Uterus (tissue), 4 donors: ENCODE results near the gene NOTUM. TPM values are rescaled to one million over a fixed set of nuclear protein-coding genes. Genes with fewer than 3 reads are reported as not detected.

Experiments
- DNase-seq, 2 donors: peaks; one replicate each; pipeline ENCODE4 v3.0.0-alpha.2; 2019 to 2020
- H3K27ac ChIP-seq, 2 donors: fragments of 200-600 bp; sonication (generic); 1 replicate in 1 of 2; 2 replicates in 1 of 2; pipeline ENCODE4 v1.5.1; 2016 to 2018
- H3K27me3 ChIP-seq, 2 donors: fragments of 200-600 bp; sonication (generic); one replicate each; pipeline ENCODE4 v1.5.1; 2018 to 2019; ENCODE audit warnings: control low read depth in 1 of 2
- H3K36me3 ChIP-seq, 2 donors: fragments of 200-600 bp; sonication (generic); one replicate each; pipeline ENCODE4 v1.5.1; 2019; ENCODE audit warnings: control low read depth in 1 of 2
- H3K4me1 ChIP-seq, 2 donors: fragments of 200-600 bp; sonication (generic); one replicate each; pipeline ENCODE4 v1.5.1; 2018 to 2019; ENCODE audit warnings: control low read depth in 1 of 2
- H3K4me3 ChIP-seq, 2 donors: fragments of 200-600 bp; sonication (generic); 1 replicate in 1 of 2; 2 replicates in 1 of 2; pipeline ENCODE4 v1.5.1; 2018 to 2019; ENCODE audit warnings: mild to moderate bottlenecking in 1 of 2
- H3K9me3 ChIP-seq, 2 donors: fragments of 200-600 bp; sonication (generic); one replicate each; pipeline ENCODE4 v1.5.1; 2019; ENCODE audit warnings: control low read depth in 1 of 2
- POLR2A ChIP-seq, 2 donors: fragments of 450-650 bp; IDR thresholded peaks; one replicate each; pipeline ENCODE4 v1.6.1; 2016; ENCODE audit warnings: antibody characterized with exemption in 2 of 2, mild to moderate bottlenecking in 1 of 2, moderate library complexity in 1 of 2
- intact Hi-C: fragments of 100-400 bp; cut with DNase I; formaldehyde crosslinking; loops from one replicate; pipeline ENCODE4 v1.15.1; 2023; ENCODE audit warnings: low total_unique reads
- total RNA-seq, 4 donors: library from RNA; depleted of rRNA in 3 of 4; stranded (reverse); fragments of >200 nt in 3 of 4; gene quantifications; one replicate each; pipeline versions ENCODE4 v1.1.0 to v1.2.4, GENCODE V29; 2014 to 2023
- TF ChIP-seq, protein P1 (sequence below), 4 experiments: fragments of 200-600 bp in 2 of 4; fragments of 450-650 bp in 2 of 4; sonication (generic) in 2 of 4; IDR thresholded peaks; one replicate each; pipeline ENCODE4 v1.5.1; 2016 to 2019; ENCODE audit warnings: antibody characterized with exemption in 4 of 4, mild to moderate bottlenecking in 2 of 4, moderate library complexity in 1 of 4
- donor health status: DM: yes; HTN: yes; CAD: no.

NOTUM gene
- total RNA-seq, 4 donors from 2014 or later = 5.0 TPM; not detected in 3

DNA sequence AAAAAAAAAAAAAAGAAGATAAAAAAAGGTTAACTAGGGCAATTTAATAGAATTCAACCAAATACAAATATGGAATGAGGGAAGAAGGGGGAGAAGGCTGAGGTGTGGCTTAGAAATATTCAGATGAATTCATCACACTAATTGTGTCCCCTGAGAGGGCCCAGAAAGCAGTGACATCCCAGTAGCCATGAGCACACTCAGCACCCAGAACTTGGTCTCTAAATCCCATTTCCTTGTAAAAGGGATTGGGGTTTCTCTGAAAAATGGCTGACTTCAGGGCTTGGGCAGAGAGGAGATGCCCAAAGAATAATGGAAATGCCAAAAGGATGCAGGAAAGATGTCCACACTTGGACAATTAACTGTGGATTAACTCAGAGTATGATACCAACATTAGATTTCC, 12.4 kb upstream of the NOTUM start:
- peaks cover 0 to 2% of the 10 kb centered on the region in 2 donors for H3K4me1 ChIP-seq
- H3K36me3 ChIP-seq = no peaks in the 10 kb centered on the region
- H3K27ac ChIP-seq = no peak overlapping the region
- H3K4me3 ChIP-seq = no peak overlapping the region
- no peaks in the 10 kb centered on the region for H3K27me3 ChIP-seq
- H3K9me3 ChIP-seq = no peaks in the 10 kb centered on the region
- intact Hi-C loops = no loop called here
- DNase-seq = no peak
- no peak for TF ChIP-seq POLR2A (IDR thresholded peaks at IDR 0.05)
- TF ChIP-seq, protein P1, sequence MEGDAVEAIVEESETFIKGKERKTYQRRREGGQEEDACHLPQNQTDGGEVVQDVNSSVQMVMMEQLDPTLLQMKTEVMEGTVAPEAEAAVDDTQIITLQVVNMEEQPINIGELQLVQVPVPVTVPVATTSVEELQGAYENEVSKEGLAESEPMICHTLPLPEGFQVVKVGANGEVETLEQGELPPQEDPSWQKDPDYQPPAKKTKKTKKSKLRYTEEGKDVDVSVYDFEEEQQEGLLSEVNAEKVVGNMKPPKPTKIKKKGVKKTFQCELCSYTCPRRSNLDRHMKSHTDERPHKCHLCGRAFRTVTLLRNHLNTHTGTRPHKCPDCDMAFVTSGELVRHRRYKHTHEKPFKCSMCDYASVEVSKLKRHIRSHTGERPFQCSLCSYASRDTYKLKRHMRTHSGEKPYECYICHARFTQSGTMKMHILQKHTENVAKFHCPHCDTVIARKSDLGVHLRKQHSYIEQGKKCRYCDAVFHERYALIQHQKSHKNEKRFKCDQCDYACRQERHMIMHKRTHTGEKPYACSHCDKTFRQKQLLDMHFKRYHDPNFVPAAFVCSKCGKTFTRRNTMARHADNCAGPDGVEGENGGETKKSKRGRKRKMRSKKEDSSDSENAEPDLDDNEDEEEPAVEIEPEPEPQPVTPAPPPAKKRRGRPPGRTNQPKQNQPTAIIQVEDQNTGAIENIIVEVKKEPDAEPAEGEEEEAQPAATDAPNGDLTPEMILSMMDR (IDR thresholded peaks at IDR 0.05) = no peak

DNA sequence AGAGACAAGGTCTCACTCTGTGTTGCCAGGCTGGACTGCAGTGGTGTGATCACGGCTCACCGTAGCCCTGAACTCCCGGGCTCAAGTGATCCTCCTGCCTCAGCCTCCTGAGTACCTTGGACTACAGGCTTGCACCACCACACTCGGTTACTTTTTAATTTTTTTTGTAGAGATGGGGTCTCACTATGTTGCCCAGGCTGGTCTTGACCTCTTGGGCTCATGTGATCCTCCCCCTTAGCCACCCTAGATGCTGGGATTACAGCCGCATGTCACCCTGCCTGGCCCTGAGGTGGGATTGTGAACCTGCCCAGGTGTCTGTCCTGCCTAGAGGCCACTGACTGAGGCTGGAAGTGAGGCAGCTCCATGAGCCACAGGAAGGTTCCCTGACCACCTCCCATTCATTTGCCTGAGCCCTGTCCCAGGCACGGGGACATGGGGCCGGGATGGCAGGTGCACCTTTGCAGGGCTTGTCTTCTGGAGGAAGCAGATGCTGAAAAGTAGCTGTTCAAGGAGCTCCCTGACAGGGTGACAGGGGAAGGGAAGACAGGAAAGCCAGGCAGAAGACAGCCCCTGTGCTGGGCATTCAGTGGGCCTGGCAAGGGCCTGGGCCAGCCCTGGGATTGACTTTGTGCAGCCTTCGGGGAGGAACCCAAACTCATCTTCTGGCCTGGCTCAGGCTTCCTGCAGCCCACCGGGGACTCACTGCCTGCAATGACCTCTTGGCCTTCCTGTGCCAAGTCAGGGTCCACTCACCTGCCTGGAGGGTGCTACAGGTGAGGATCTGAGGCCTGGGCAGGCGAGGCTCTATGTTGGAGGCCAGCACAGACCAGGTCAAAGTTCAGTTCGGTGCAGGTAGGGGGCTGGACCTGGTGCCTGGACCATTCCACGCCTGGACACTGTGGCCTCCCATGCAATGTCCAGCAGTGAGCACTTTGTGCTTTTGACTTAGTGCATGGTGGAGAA, 8.1 kb upstream of the NOTUM start:
- Histone ChIP-seq H3K27ac (no peak overlapping the region), H3K4me1 (no peaks in the 10 kb centered on the region), H3K27me3 (no peaks in the 10 kb centered on the region), H3K9me3 (no peaks in the 10 kb centered on the region), H3K36me3 (no peaks in the 10 kb centered on the region), H3K4me3 (no peak overlapping the region)
- TF ChIP-seq, protein P1 (IDR thresholded peaks at IDR 0.05) = no peak
- no peak for TF ChIP-seq POLR2A (IDR thresholded peaks at IDR 0.05)
- DNase-seq = no peak
- intact Hi-C loops = no loop called here

DNA sequence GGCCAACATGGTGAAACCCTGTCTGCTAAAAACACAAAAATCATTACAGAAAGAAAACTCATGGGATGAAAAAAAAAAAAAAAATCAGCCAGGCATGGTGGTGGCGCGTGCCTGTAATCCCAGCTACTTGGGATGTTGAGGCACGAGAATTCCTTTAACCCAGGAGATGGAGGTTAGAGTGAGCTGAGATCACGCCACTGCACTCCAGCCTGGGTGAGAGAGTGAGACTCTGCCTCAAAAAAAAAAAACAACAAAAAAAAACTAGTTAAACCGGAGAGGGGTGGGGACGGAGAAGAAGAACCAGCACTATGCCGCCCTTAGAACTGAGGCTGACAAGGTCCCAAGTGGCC, 7.4 kb upstream of the NOTUM start:
- Histone ChIP-seq H3K27me3 (no peaks in the 10 kb centered on the region), H3K4me3 (no peak overlapping the region), H3K36me3 (no peaks in the 10 kb centered on the region), H3K9me3 (no peaks in the 10 kb centered on the region), H3K4me1 (no peaks in the 10 kb centered on the region), H3K27ac (no peak overlapping the region)
- TF ChIP-seq POLR2A (IDR thresholded peaks at IDR 0.05) = no peak
- TF ChIP-seq, protein P1 (IDR thresholded peaks at IDR 0.05) = no peak
- DNase-seq = no peak
- intact Hi-C loops = no loop called here

DNA sequence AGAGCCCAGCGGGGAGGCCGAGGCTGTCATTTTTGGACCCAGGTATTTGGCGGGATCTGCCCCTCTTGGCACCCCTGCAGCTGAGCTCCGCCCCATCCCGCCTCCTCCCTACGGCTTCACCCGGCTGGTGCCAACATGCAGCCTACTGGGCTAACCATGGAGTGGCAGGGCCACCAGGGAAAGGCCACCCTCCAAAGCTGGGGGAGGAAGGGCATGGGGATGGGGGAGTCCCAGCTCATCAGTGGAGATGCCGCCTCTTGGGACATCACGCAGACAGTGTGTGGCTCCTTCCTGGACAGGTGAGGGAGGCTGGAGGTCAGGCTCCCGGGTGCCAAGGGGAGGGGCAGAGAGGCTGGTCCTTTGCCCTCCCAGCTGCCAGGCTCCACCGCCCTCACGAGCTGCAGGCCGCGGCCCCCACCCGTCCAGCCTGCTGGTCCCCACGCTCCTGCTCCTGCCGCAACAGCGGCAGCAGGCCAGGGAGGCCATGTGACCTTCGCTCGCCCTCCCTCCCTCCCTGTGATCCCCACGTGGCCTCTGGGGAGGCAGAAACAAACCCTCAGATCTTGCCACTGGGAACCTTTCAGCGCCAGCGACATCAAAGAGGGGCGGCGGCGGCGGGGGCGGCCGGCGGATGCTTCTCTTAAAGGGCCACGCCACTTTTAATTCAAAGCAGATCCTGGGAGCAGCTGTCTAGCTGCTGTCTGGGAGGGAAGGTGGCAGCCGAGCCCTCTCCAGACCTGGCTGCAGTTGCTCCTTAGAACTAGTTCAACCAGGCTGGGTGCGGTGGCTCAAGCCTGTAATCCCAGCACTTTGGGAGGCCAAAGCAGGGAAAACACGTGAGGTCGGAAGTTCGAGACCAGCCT, 6.8 kb upstream of the NOTUM start:
- Histone ChIP-seq H3K27me3 (no peaks in the 10 kb centered on the region), H3K27ac (no peak overlapping the region), H3K4me3 (no peak overlapping the region), H3K4me1 (no peaks in the 10 kb centered on the region), H3K9me3 (no peaks in the 10 kb centered on the region), H3K36me3 (no peaks in the 10 kb centered on the region)
- intact Hi-C loops = no loop called here
- DNase-seq = peak; percentile 56 to 73
- TF ChIP-seq, protein P1 (IDR thresholded peaks at IDR 0.05) = no peak
- no peak for TF ChIP-seq POLR2A (IDR thresholded peaks at IDR 0.05)

DNA sequence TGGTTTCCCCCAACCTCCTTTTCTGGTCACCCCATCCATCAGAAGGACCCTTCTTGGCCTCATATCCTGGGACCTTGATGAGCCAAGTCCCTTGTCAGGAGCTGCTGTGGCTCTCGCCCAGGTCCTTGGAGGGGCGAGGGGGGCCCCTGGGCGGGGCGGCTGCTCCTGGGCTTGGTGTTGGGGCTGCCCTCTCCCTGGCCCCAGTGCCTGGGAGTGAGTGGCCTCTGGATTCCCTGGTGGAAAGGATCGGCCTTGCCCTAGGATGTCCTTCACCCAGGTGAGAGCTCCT, 6.2 kb upstream of the NOTUM start:
- no peak for TF ChIP-seq POLR2A (IDR thresholded peaks at IDR 0.05)
- TF ChIP-seq, protein P1 (IDR thresholded peaks at IDR 0.05) = no peak
- intact Hi-C loops = no loop called here
- H3K27me3 ChIP-seq = peaks cover under 1 to 3% of the 10 kb centered on the region in 2 donors

More for the DNA sequence above, 6.2 kb upstream of the NOTUM start:
- no peak for DNase-seq
- Histone ChIP-seq H3K36me3 (no peaks in the 10 kb centered on the region), H3K4me3 (no peak overlapping the region), H3K4me1 (no peaks in the 10 kb centered on the region), H3K27ac (no peak overlapping the region), H3K9me3 (no peaks in the 10 kb centered on the region)
